ENCODE measurements around the gene SHKBP1.
A peak's percentile ranks its signal among the peaks of the same experiment; 100 is the strongest.

The SHKBP1 gene

DNA sequence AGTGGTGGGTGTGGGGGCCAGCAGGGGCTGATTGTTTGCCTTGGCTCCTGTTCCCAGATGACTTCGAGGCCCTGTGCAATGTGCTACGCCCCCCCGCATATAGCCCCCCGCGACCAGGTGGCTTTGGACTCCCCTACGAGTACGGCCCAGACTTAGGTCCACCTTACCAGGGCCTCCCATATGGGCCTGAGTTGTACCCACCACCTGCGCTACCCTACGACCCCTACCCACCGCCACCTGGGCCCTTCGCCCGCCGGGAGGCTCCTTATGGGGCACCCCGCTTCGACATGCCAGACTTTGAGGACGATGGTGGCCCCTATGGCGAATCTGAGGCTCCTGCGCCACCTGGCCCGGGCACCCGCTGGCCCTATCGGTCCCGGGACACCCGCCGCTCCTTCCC is 50.2 kb downstream of the SHKBP1 start:
- no peak for DNase-seq (ENCODE audit: low read depth)
- TF ChIP-seq, protein P1, sequence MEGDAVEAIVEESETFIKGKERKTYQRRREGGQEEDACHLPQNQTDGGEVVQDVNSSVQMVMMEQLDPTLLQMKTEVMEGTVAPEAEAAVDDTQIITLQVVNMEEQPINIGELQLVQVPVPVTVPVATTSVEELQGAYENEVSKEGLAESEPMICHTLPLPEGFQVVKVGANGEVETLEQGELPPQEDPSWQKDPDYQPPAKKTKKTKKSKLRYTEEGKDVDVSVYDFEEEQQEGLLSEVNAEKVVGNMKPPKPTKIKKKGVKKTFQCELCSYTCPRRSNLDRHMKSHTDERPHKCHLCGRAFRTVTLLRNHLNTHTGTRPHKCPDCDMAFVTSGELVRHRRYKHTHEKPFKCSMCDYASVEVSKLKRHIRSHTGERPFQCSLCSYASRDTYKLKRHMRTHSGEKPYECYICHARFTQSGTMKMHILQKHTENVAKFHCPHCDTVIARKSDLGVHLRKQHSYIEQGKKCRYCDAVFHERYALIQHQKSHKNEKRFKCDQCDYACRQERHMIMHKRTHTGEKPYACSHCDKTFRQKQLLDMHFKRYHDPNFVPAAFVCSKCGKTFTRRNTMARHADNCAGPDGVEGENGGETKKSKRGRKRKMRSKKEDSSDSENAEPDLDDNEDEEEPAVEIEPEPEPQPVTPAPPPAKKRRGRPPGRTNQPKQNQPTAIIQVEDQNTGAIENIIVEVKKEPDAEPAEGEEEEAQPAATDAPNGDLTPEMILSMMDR (conservative IDR thresholded peaks at IDR 0.05; ENCODE audit: low read depth, low read length) = no peak
- H3K4me3 ChIP-seq (ENCODE audit: low read depth, low read length) = no peak overlapping the region

DNA sequence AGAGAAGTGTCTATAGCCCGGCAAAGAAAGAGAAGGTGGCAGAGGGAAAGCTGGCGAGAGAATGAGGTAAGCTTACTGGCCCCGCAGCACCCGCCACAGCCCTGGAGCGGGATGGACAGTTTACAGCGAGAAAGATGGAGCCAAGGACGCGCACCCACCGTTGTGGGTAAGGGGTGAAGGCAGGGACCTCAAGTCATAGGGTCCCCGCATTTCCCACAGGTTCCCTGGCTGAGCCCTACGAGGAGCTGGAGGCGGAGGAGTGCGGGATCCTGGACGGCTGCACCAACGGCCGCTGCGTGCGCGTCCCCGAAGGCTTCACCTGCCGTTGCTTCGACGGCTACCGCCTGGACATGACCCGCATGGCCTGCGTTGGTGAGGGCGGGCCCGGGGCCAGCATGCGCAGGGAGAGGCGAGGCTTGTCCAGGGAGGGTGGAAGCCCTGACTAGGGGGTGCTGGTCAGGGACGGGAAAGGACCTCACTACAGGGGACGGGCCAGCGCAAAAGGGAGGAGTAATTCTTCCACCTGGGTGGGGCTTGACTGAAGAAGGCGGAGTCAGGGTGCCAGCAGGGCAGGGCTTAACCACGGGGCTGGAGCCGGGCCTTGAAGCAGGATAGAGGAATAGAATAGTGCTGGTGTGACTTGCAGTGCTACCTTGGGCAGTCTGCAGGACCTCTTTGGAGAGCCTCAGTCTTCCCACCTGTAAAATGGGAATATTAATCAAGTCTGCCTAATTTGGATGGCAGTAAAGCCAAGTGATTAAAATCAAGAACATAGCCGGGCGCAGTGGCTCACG is 51.0 kb downstream of the SHKBP1 start:
- no peak for DNase-seq (ENCODE audit: low read depth)
- TF ChIP-seq, protein P1 (conservative IDR thresholded peaks at IDR 0.05; ENCODE audit: low read depth, low read length) = no peak
- no peak overlapping the region for H3K4me3 ChIP-seq (ENCODE audit: low read depth, low read length)

DNA sequence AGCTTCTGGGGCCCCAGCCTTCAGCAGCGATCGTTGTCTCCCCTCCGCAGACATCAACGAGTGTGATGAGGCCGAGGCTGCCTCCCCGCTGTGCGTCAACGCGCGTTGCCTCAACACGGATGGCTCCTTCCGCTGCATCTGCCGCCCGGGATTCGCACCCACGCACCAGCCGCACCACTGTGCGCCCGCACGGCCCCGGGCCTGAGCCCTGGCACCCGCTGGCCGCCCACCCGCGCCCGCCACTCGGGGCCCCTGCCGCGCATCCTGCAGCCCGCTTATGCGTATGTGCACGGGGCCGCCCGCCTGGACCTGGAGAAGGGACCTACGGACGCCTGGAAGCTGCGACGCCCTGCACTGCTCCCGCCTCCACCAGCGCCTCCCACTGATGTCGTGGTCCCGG is 52.7 kb downstream of the SHKBP1 start:
- no peak for DNase-seq (ENCODE audit: low read depth)
- TF ChIP-seq, protein P1 (conservative IDR thresholded peaks at IDR 0.05; ENCODE audit: low read depth, low read length) = no peak
- no peak overlapping the region for H3K4me3 ChIP-seq (ENCODE audit: low read depth, low read length)

DNA sequence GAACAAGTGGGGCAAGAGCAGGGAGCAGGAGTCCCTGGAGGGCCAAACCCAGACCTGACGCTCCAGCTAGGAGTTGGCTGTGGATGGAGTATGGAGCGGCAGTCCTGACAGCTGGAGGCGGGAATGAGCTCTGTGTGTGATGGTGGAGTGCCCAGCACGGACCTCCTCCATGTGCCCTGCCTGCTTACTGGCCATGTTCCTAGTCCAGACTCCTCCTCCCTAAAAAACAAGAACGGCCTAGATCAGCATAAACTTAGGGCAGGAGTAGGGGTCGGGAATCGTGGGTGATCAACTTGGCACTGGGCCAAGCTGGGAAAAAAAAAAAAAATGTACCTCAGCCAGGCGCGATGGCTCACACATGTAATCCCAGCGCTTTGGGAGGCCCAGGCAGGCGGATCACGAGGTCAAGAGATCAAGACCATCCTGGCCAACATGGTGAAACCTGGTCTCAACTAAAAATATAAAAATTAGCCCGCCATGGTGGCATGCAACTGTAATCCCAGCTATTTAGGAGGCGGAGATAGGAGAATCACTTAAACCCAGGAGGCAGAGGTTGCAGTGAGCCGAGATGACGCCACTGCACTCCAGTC is 54.0 kb downstream of the SHKBP1 start:
- DNase-seq (ENCODE audit: low read depth) = no peak
- TF ChIP-seq, protein P1 (conservative IDR thresholded peaks at IDR 0.05; ENCODE audit: low read depth, low read length) = no peak
- no peak overlapping the region for H3K4me3 ChIP-seq (ENCODE audit: low read depth, low read length)

DNA sequence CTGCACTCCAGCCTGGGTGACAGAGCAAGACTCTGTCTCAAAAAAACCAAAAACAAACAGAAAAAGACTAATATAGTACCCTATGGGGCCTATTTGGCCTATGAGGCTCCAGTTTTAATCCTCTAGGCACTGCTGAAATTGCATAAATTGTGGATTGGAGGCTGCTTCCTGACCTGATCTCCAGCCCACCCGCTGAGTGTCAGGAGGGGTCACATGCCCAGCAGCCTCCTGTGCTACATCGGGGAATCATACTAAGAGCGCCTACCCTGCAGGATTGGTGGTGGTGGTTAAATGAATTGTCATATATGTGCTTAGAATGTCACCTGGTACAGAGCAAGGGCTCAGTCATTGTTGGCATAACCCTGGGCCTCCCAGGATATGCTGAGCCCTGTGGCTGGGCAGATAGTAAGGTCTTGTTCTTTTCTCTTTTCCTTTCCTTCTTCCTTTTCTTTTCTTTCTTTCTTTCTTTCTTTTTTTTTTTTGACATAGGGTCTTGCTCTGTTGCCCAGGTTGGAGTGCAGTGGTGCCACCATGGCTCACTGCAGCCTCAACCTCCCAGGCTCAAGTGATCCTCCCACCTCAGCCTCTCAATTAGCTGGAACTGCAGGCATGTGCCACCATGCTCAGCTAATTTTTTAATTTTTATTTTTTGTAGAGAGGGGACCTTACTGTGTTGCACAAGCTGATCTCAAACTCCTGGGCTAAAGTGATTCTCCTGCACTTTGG is 55.8 kb downstream of the SHKBP1 start:
- no peak overlapping the region for H3K4me3 ChIP-seq (ENCODE audit: low read depth, low read length)
- TF ChIP-seq, protein P1 (conservative IDR thresholded peaks at IDR 0.05; ENCODE audit: low read depth, low read length) = no peak
- no peak for DNase-seq (ENCODE audit: low read depth)

DNA sequence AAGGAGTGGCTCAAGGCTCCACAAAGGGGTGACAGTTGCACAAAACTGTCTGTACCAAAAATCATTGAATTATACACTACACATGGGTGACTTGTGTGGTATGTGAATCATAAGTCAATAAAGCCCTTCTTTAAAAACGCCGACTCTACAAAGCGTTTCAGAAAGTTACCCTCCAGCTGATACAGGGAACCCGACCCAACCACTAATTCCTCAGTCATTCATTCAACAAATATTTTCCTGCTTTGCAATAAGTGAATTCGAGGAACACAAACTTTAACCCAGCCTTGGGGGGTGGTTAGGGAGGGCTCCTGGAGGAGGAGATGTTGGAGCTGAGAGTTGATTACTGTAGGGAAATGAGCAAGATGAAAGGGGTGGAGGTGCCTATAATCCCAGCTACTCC is 56.5 kb downstream of the SHKBP1 start:
- TF ChIP-seq, protein P1 (conservative IDR thresholded peaks at IDR 0.05; ENCODE audit: low read depth, low read length) = no peak
- no peak overlapping the region for H3K4me3 ChIP-seq (ENCODE audit: low read depth, low read length)
- peak; percentile 43 for DNase-seq (ENCODE audit: low read depth)
